ENCODE results near the gene ZNF385D.

ZNF385D gene

GRCh38 chr3:21668012-21668411 is 83.0 kb downstream of the ZNF385D start:
- H3K4me3 ChIP-seq (ENCODE audit: low read depth, low read length), result no peak overlapping the region
- DNase-seq (ENCODE audit: low read depth, low spot score), result no peak
- ChIA-PET CTCF (interaction anchor here (0.9 to 1.2 kb wide), 2 partner anchors 13 to 22 kb away, joined by 3 read pairs; no protein-coding TSS in a partner anchor), POLR2A (no interaction called here)
- TF ChIP-seq CTCF (IDR thresholded peaks at IDR 0.05; ENCODE audit: insufficient read depth, low read length, missing control alignments), result no peak

GRCh38 chr3:21665444-21666100 is 85.4 kb downstream of the ZNF385D start:
- no peak for DNase-seq (ENCODE audit: low read depth, low spot score)
- ChIA-PET POLR2A (no interaction called here), CTCF (no interaction called here)
- no peak overlapping the region for H3K4me3 ChIP-seq (ENCODE audit: low read depth, low read length)
- TF ChIP-seq CTCF (IDR thresholded peaks at IDR 0.05; ENCODE audit: insufficient read depth, low read length, missing control alignments), result no peak

- ChIA-PET POLR2A (no interaction called here), CTCF (no interaction called here)
- TF ChIP-seq CTCF (IDR thresholded peaks at IDR 0.05; ENCODE audit: insufficient read depth, low read length, missing control alignments), result no peak
- no peak overlapping the region for H3K4me3 ChIP-seq (ENCODE audit: low read depth, low read length)
- no peak for DNase-seq (ENCODE audit: low read depth, low spot score)
Observed at GRCh38 chr3:21664996-21665395, 86.0 kb downstream of the ZNF385D start.

- POLR2A ChIA-PET, result no interaction called here
- DNase-seq (ENCODE audit: low read depth, low spot score), result no peak
- CTCF ChIA-PET, result no interaction called here
- TF ChIP-seq CTCF (IDR thresholded peaks at IDR 0.05; ENCODE audit: insufficient read depth, low read length, missing control alignments), result no peak
- H3K4me3 ChIP-seq (ENCODE audit: low read depth, low read length), result no peak overlapping the region
Observed at GRCh38 chr3:21662403-21662802, 88.6 kb downstream of the ZNF385D start.

GRCh38 chr3:21654662-21655061 is 96.3 kb downstream of the ZNF385D start:
- POLR2A ChIA-PET, result no interaction called here
- no peak overlapping the region for H3K4me3 ChIP-seq (ENCODE audit: low read depth, low read length)
- CTCF ChIA-PET, result no interaction called here
- TF ChIP-seq CTCF (IDR thresholded peaks at IDR 0.05; ENCODE audit: insufficient read depth, low read length, missing control alignments), result no peak
- peak; percentile 50 for DNase-seq (ENCODE audit: low read depth, low spot score)

- POLR2A ChIA-PET, result no interaction called here
- no peak for DNase-seq (ENCODE audit: low read depth, low spot score)
- no peak for TF ChIP-seq CTCF (IDR thresholded peaks at IDR 0.05; ENCODE audit: insufficient read depth, low read length, missing control alignments)
- no peak overlapping the region for H3K4me3 ChIP-seq (ENCODE audit: low read depth, low read length)
- CTCF ChIA-PET, result no interaction called here
Observed at GRCh38 chr3:21654241-21654640, 96.8 kb downstream of the ZNF385D start.

Data from AG04449 (cell line).